HepG2 (cell line): Measurements from ENCODE around the gene CD248. TPM values are rescaled to one million over a fixed set of nuclear protein-coding genes. Genes with fewer than 3 reads are reported as not detected.

Experiments
- CBX2 ChIP-seq, 2 experiments: fragments of 200-600 bp in 1 of 2; sonication (generic); formaldehyde crosslinking in 1 of 2; IDR thresholded peaks; 2 replicates each; pipeline versions ENCODE4 v1.7.0 to v1.8.1; 2018 to 2022; ENCODE audit warnings: low read depth in 2 of 2, low read length in 1 of 2, mild to moderate bottlenecking in 1 of 2, missing genetic modification reagents in 1 of 2
- DMTF1 ChIP-seq: sonication (generic); formaldehyde crosslinking; IDR thresholded peaks from 2 replicates; pipeline ENCODE4 v1.4.0; 2020; ENCODE audit warnings: mild to moderate bottlenecking, missing genetic modification reagents
- EED ChIP-seq: sonication (generic); formaldehyde crosslinking; IDR thresholded peaks from 2 replicates; pipeline ENCODE4 v1.5.0; 2020; ENCODE audit warnings: mild to moderate bottlenecking, missing genetic modification reagents
- GMEB1 ChIP-seq: sonication (generic); formaldehyde crosslinking; IDR thresholded peaks from 2 replicates; pipeline ENCODE4 v1.5.1; 2020; ENCODE audit warnings: missing genetic modification reagents, mild to moderate bottlenecking, borderline replicate concordance
- HOXA7 ChIP-seq: sonication (generic); formaldehyde crosslinking; IDR thresholded peaks from 2 replicates; pipeline ENCODE4 v1.8.1; 2022; ENCODE audit warnings: mild to moderate bottlenecking, missing genetic modification reagents, moderate library complexity
- IKZF5 ChIP-seq: IDR thresholded peaks from 2 replicates; pipeline ENCODE4 v1.6.1; 2018; ENCODE audit warnings: missing genetic modification reagents, mild to moderate bottlenecking, missing compliant biosample characterization
- MTA1 ChIP-seq: sonication (generic); formaldehyde crosslinking; IDR thresholded peaks from 2 replicates; pipeline ENCODE4 v1.4.0; 2020; ENCODE audit warnings: missing genetic modification reagents, mild to moderate bottlenecking, borderline replicate concordance
- PHF21A ChIP-seq: sonication (generic); formaldehyde crosslinking; IDR thresholded peaks from 2 replicates; pipeline ENCODE4 v1.5.0; 2020; ENCODE audit warnings: mild to moderate bottlenecking, missing genetic modification reagents
- POGZ ChIP-seq: sonication (generic); formaldehyde crosslinking; IDR thresholded peaks from 2 replicates; pipeline ENCODE4 v1.4.0; 2020; ENCODE audit warnings: mild to moderate bottlenecking, missing genetic modification reagents
- PRDM10 ChIP-seq: sonication (generic); formaldehyde crosslinking; IDR thresholded peaks from 2 replicates; pipeline ENCODE4 v1.4.0; 2020; ENCODE audit warnings: low read depth, missing genetic modification reagents
- SMAD9 ChIP-seq: sonication (generic); formaldehyde crosslinking; IDR thresholded peaks from 2 replicates; pipeline ENCODE4 v1.5.1; 2020; ENCODE audit warnings: mild to moderate bottlenecking, missing genetic modification reagents
- ZFP37 ChIP-seq: sonication (generic); formaldehyde crosslinking; IDR thresholded peaks from 2 replicates; pipeline ENCODE4 v1.4.0; 2020; ENCODE audit warnings: missing genetic modification reagents, borderline replicate concordance
- ZIK1 ChIP-seq: sonication (generic); formaldehyde crosslinking; IDR thresholded peaks from 2 replicates; pipeline ENCODE4 v1.5.0; 2020; ENCODE audit warnings: mild to moderate bottlenecking, low read depth, missing genetic modification reagents, borderline replicate concordance
- ZNF546 ChIP-seq: sonication (generic); formaldehyde crosslinking; conservative IDR thresholded peaks from 2 replicates; pipeline ENCODE4 v1.8.1; 2023; ENCODE audit warnings: mild to moderate bottlenecking, missing genetic modification reagents
- ZNF558 ChIP-seq: sonication (generic); formaldehyde crosslinking; IDR thresholded peaks from 2 replicates; pipeline ENCODE4 v1.9.0; 2022; ENCODE audit warnings: mild to moderate bottlenecking, missing genetic modification reagents, borderline replicate concordance
- ZNF879 ChIP-seq: sonication (generic); formaldehyde crosslinking; IDR thresholded peaks from 2 replicates; pipeline ENCODE4 v1.8.1; 2023; ENCODE audit warnings: missing genetic modification reagents
- polyA plus RNA-seq, 8 experiments: library from polyadenylated mRNA; depleted of rRNA in 3 of 8; stranded (reverse) in 7 of 8; unstranded in 1 of 8; fragments of >200 nt; fragmentation: Illumina TruSeq in 4 of 8; extraction: Trizol in 4 of 8; gene quantifications; 2 replicates each; pipeline versions ENCODE4 v1.2.1 to v1.2.3, GENCODE V29; 2011 to 2016; ENCODE audit warnings: low read depth in 4 of 8, missing spikeins in 1 of 8, mixed read lengths in 1 of 8; ENCODE audit not compliant: insufficient read depth in 1 of 8
- total RNA-seq, 5 experiments: library from RNA; depleted of rRNA; stranded (reverse); fragments of >200 nt; fragmentation: Illumina TruSeq; extraction: Trizol; gene quantifications; 2 replicates each; pipeline ENCODE4 v1.2.3, GENCODE V29; 2016; ENCODE audit warnings: low read depth in 1 of 5
- TF ChIP-seq, protein P1 (sequence below): sonication (generic); formaldehyde crosslinking; conservative IDR thresholded peaks from 2 replicates; pipeline ENCODE4 v1.8.1; 2023; ENCODE audit warnings: missing genetic modification reagents

CD248 gene
- total and polyA plus RNA-seq, 2 of the 13 experiments (the other 11 are each of a cell fraction or from before 2014, with no cell fraction given) = 0.25 to 0.35 TPM

DNA sequence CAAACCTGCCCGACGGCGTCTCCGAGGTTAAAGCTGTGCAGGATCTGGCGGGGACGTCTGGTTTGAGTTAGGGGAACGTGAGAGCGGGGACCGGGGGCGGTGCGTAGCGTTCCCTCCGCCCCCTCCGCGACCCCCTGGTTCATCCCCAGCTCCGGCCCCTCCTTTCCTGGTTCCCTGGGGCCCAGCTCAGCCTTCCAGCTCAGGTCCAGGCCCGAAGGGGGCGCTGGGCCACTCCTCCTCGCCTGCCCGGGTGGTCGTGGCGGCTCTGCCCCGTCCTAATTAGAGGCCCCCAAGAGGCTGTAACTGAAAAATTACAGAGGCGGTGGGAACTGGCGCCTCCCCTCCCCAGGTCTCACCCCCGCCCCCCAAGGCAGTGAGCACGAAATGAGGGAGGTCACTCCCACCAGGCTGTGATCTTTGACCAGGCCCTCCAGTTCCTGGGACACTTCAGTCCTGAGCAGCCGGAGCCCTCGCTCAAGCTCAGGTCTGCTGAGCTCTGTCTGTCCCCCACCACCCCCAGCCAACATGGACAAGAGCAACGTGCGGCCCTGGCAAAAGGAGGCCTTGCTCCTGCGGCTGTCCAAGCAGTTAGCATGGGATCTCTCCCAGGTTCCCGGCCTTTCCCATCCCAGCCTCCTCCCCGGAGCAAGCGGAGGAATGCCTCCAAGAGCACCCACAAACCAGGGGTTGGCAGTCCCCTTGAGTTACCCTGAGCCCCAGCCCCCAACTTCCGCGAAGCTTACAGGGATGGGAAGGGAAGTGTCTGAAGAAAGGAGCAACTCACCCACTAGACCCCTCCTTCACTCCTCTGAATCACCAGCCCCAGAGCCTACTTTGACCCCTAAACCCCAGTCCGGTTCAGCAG lies 3.3 kb downstream of the CD248 start (continued):
- no peak for TF ChIP-seq PRDM10
- TF ChIP-seq, protein P1, sequence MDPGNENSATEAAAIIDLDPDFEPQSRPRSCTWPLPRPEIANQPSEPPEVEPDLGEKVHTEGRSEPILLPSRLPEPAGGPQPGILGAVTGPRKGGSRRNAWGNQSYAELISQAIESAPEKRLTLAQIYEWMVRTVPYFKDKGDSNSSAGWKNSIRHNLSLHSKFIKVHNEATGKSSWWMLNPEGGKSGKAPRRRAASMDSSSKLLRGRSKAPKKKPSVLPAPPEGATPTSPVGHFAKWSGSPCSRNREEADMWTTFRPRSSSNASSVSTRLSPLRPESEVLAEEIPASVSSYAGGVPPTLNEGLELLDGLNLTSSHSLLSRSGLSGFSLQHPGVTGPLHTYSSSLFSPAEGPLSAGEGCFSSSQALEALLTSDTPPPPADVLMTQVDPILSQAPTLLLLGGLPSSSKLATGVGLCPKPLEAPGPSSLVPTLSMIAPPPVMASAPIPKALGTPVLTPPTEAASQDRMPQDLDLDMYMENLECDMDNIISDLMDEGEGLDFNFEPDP = 0 out of 2 replicates have a peak, but pooled peaks have one; percentile 53
- TF ChIP-seq PHF21A (CRISPR knock-in tag) = peak; percentile 38
- TF ChIP-seq ZNF546 (CRISPR knock-in tag) = no peak
- TF ChIP-seq ZNF879 = no peak
- no peak for TF ChIP-seq POGZ
- no peak for TF ChIP-seq DMTF1 (CRISPR knock-in tag)
- no peak for TF ChIP-seq ZFP37 (CRISPR knock-in tag)
- TF ChIP-seq HOXA7 (CRISPR knock-in tag) = no peak
- no peak for TF ChIP-seq CBX2 (IDR thresholded peaks at IDR 0.05; ENCODE audit: low read depth, low read length)
- TF ChIP-seq CBX2 (CRISPR knock-in tag; IDR thresholded peaks at IDR 0.05; ENCODE audit: low read depth) = no peak
- TF ChIP-seq ZIK1 = peak; percentile 43; the same call in 1 of the 2 replicates
- TF ChIP-seq ZNF558 (CRISPR knock-in tag) = no peak
- no peak for TF ChIP-seq IKZF5 (CRISPR knock-in tag)
- no peak for TF ChIP-seq MTA1 (CRISPR knock-in tag)
- TF ChIP-seq GMEB1 = no peak
- TF ChIP-seq SMAD9 (CRISPR knock-in tag) = no peak
- TF ChIP-seq EED (CRISPR knock-in tag) = no peak
